ENCODE measurements around the gene CCSER1.

The CCSER1 gene

GRCh38 chr4:90127223-90127705, at the start of gene CCSER1:
TSS of gene CCSER1 (plus strand) at chr4:90127394.
- peak; percentile 86 to 92 (median 91) for DNase-seq

DNA sequence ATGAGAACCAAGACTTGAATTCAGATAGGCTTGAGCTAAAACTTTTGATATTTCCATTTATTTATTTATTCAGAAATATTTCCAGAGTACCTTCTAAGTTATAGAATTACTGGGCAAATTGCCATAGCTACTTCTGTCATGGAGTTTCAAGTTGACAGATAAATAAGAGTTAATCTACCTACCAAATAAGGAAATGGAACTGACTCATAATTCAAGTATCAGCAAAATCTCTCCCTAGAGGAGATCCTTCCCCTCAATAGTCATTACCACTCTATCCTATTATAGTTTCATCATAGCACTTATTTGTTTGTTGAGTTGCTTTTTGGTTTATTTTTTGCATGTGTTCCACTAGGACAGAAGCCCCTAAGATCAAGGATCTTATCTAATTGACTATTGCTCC, 48.8 kb upstream of the CCSER1 start:
- no peak for DNase-seq

GRCh38 chr4:90080116-90080515, 47.1 kb upstream of the CCSER1 start:
- DNase-seq, result peak in 1 of 3 experiments; percentile 23

DNA sequence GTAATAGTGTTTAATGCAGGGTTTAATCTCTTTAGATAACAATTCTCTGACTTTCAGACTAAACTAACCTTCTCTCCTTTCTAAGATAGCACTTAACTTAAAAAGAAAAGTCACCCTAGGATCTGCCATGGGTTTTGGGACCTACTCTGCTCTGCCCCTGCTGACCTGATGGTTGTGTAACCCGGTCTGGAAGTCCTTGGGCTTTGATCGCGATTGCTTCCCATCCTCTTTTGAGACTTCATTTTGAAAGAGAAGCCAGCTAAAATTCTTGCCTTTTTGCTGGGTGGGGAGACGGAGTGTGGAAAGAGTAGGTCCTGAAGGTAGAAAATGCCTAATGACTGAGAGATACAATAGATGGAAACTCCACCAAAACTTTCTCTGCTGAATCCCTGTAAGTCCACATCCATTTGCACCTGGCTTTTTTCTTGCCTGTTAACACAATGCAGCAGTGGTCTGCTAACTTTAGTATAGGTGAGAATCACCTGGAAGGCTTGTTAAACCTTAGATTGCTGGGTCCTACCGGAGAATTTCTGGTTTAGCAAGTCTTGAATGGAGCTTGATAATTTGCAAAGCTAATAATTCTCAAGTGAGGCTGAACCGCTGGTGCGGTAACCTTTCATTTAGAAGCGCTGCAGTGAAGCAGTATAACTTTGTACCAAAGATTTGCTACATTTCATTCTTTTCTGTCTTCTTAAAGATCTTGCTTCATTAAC, 45.6 kb upstream of the CCSER1 start:
- DNase-seq, result peak in 1 of 3 experiments; percentile 29

GRCh38 chr4:90082449-90082848, 44.7 kb upstream of the CCSER1 start:
- no peak for DNase-seq

- no peak for DNase-seq
These were observed 42.8 kb upstream of the CCSER1 start for GRCh38 chr4:90084277-90084966.

DNA sequence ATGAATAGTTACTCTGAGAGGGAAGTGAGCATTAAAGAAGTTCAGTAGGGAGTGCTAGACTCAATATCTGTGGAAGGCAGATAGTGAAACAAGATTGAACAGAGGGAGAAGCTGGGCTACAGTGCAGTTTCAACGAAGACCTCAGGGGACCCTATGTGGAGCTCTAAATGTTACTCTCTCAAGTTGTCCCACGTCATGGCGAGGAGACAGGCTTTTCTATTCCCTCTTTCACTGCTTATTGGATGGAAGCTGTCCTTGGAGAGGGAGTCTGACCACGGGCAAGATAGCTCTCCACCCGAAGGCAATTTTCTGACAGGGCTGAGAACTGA, 42.3 kb upstream of the CCSER1 start:
- DNase-seq, result no peak

GRCh38 chr4:90093526-90093925, 33.7 kb upstream of the CCSER1 start:
- DNase-seq, result peak in 1 of 3 experiments; percentile 73

- DNase-seq, result no peak
These were observed 32.2 kb upstream of the CCSER1 start for GRCh38 chr4:90095000-90095399.

DNA sequence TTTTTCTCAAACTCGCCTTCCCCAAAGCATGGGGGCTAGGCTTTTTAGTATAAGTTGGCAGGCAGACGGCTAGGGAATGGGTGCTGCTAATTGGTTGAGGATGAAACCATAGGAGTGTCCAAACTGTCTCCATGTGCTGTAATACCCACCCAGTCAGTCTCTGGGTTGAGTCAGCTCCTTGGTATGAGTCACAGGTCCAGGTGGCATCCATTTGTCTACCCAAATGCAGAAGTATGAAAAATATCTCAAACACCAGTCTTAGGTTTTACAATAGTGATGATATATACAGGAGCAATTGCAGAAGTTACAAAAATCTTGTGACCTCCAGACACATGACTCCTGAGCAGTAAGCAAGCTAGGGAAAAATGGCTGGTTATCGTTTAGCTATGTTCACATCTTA, 27.4 kb upstream of the CCSER1 start:
- no peak for DNase-seq

DNA sequence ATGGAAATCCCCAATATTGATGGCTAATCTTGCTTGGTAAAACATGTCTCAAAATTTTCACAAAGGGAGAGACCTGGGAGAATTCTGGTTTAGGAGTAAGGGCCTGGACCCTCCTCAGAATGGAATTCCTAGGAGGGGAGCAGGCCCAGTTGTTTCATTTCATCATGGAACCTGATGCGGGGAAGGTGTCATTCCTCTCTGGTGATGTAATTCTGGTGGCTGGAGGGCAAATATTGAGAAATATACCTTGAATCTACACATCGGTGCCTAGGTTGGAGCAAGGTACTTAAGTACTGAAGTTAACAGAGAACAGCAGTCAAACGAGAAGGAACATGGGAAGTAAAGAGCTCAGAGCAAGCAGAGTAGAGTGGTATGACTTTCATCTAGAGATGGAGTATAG, 23.2 kb upstream of the CCSER1 start:
- DNase-seq, result no peak

DNA sequence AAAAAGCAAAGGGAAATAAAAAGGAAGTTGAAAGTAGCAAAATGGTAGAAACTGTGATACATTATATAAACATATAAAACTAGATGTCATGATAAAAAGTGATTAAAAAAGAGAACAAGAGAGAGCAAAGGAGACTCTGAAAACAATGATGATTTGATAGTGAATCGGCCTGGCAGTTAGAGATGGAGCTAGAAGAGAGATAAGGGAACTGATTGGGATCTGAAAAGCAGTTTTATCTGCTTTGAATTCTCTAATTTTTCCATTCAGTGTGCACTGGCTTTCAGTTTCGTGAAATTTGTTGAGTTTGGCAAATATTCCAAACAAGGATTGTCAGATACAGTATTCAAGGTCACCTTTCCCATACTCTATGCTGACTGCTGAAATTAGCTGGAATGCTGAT, 21.9 kb upstream of the CCSER1 start:
- DNase-seq, result no peak

- no peak for DNase-seq
These were observed 14.5 kb upstream of the CCSER1 start for GRCh38 chr4:90112715-90113114.

DNA sequence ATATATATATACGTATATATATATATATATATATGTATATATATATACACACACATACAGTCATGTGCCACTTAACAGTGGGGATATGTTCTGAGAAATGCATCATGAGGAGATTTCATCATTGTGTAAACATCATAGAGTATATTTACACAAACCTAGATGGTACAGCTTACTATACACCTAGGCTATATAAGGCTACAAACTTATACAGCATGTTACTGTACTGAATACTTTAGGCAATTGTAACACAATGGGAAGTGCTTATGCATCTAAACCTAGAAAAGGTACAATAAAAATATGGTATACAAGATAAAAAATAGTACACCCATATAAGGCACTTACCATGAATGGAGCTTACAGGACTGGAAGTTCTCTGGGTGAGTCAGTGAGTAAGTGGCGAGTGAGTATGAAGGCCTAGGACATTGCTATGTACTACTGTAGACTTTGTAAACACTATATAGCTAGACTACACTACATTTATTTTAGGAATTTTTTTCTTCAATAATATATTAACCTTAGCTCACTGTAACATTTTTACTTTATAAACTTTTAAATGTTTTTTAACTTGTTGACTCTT, 13.2 kb upstream of the CCSER1 start:
- no peak for DNase-seq

GRCh38 chr4:90118527-90119195, 8.5 kb upstream of the CCSER1 start:
- DNase-seq, result no peak

DNA sequence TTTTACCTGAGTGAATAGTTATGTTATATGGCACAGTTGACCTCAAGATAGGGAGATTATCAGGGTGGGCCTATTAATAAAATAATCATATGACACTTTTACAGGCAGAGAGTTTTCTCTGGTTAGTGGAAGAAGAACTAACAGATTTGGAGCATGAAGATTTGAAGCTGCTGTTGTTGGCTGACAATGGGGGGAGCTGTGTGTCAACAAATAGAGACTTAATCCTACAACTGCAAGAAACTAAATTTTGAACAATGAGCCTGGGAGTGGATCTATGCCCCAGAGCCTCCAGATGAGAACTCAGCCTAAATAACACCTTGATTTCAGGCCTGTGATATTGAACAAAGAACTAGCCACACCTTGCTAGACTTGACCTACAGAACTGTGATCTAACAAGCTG, 7.2 kb upstream of the CCSER1 start:
- no peak for DNase-seq

DNA sequence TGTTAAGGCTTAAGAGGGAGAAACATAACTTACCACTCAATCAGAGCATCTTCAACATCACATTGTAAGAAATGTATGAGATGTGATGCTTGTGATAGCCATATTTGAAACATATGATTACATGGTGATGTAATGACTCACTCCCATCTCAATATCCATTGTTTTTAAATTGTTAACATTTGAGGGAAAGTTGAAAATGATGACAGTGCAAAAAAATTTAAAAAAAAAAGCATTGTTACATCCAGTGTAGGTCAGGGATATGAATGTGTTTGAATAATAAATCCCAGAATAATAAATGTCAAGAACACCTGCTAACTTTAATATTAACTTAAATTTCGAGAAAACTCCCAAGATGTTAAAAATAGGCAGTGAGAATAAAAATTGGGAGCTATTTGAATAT, 6.4 kb upstream of the CCSER1 start:
- DNase-seq, result no peak

GRCh38 chr4:90121676-90122354, 5.4 kb upstream of the CCSER1 start:
- DNase-seq, result no peak

DNA sequence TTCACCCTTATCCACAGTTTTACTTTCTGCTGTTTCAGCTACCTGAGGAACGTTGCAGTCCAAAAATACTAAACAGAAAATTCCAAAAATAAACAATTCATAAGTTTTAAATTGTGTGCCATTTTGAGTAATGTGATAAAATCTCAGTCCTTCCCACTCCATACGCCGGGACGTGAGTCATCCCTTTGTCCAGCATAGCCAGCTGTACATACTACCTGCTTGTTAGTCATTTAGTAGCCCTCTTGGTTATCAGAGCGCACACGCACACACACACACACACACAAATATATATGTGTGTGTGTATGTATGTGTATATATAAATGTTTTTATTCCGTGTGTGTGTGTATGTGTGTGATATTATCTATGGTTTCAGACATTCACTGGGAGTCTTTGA, 4.8 kb upstream of the CCSER1 start:
- DNase-seq, result no peak

DNA sequence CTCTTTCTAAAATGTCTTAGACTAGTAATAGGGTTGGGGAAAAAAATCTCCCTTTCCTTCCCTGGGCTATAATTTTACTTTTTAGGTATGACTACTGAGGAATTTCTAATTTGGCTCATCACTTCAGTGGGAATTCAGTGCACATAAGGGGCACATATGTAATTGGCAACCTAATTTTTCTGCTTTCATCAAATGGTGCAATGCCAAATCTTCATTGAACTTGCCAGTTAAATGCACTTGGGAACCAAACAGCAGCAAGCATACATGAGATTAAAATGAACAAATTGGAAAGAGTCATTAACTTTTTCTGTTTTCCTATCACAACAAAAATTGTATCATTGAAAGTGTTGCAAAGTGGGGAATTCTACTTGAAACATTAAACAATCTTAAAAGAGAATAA, 2.9 kb upstream of the CCSER1 start:
- no peak for DNase-seq

DNA sequence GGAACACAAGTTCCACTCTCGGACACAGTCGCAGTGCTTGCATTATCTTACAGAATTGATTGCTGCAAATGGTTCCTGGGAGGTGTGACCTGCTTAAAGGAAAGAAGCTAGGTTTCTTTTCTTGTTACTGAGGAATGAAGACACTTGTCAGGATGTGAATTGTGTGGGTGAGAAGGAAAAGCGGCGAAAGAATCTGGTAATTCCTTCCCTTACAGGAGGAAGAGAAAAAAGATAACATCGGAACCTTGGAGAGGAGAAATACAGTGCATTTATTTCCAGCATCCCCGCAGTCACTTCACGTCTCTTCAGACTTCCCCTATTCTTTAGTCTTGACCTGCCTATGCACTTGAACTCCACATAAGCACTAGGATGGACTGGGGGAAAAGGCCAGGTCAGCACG, 389 bp upstream of the CCSER1 start:
- DNase-seq, result peak in 1 of 3 experiments; percentile 26

DNA sequence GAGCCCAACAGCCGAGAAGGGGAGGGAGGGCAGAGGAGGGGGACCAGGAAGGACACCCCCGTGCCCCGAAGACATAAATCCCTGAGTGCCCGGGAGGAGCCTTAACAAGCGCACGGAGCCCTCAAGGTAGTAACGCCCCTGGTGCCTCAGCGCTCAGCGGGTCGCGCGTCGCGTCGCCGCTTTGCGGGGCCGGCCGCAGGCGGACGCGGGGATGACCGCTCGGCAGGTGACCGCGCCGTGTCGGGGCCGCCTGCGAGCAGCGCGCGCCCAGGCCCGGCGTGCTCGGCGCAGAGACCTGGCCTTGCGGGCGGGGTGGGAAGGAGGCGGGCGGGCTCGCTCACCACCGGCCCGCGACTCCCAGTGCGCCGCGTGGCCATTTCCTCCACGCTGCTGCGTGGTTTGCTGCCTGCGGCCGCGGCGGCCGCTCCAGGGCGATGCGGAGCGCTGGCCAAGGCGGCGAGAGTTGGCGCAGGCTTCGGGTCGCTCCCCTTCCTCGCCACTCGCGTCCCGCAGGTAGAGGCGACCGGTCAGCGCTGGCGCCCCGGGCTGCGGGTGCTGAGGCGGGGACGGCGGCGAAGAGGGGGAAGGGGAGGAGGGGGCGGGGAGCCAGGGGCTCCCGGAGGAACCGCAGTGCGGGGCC, 632 bp downstream of the CCSER1 start:
- peak; percentile 63 to 92 (median 86) for DNase-seq
